NCI-H82 treated with DMSO at 0.1 percent for 48 hours (cell line): ENCODE results near the gene BMP10.
"Not testable (repeated sequence)": the region's sequence is repeated elsewhere in the genome, so short reads cannot be mapped to it uniquely, and the experiment has no call there.

Experiments used
- DNase-seq: peaks from one replicate; lab custom pipeline; 2025; ENCODE audit not compliant: unreplicated experiment; lab: John Stamatoyannopoulos, UW

The BMP10 gene

GRCh38 chr2:68895981-68896380, 24.8 kb upstream of the BMP10 start:
- DNase-seq = not testable (repeated sequence)

GRCh38 chr2:68889500-68889899, 18.3 kb upstream of the BMP10 start:
- DNase-seq = no peak

DNA sequence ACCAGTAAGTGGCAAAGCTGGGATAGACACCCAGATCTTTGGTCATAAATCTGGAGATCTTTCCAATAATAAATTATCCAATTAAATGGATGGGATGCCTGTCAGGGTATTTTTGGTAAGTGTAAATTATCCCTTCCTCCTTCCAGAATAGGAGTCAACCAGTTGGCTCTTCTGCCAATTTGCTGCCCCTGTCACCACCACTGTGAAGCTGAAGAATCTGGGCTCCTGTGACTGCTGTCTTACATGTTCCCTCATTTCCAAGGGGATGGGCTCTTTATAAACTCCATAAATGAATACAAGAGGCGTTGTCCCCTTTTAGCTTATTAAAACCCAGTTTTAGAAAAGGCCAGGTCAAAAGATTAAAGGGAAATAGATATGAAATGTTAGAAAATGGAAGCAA, 17.8 kb upstream of the BMP10 start:
- no peak for DNase-seq

DNA sequence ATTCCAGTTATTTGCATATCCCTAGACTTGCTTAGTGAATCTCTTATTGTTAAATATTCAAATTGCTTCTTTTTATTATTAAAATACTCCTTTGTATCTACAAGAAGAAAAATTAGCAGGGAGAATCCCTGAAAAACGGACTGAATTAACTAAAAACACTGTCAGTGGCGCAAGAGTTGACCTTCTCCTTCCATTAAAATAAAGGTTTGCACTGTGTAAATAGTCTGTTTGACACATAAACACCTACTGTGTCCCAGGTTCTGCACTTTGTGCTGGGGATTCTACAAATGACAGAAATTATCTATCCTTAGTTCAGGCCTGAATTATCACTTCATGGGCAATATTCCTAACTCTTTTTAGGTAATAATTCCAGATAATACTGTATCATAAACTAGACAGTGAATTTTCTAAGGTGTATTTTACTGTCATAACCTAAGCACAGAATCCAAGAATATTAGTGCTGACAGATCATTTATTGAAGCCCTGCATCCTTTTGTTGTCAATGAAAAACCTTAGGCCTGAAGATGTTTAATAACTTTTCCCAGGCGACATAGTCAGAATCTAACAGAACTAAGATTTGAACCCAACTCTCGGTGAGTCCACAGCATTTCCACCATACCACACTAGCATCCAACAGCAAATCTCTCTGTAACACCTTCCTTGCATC, 17.0 kb upstream of the BMP10 start:
- no peak for DNase-seq

- DNase-seq = no peak
These were observed 14.5 kb upstream of the BMP10 start for GRCh38 chr2:68885811-68886075.

DNA sequence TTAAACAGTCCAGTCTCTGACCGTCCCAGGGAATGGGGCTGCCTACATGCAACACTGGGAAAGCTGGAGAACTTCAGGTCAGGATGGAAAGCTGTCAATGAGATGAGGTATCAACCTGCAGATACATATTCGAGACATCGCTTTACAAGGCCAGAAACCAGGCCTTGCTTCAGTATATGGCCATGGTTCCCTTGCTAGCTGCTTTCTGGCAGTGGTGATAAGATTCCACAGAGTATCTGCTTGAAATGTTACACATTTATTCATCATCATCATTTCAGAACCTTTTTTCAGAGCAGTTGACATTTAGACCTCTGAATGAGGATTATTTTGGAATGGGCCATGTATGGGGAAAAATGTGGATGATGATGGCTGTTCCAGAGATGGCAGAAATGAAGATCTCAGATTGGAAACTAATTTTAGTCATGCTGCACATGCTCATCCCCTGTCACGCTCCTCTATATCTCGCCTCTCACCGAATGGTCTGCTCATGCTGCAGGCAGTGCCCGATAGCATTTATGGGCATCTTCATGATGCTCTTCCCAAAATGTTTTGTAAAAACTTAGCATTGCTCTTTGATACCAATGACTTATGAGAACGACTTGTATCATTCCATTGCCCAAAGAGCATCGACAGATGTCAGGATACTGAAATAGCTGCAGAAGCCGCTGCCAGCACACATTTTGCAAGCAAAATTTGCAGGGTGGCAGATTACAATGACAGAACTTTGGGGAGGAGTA, 14.0 kb upstream of the BMP10 start:
- DNase-seq = no peak

DNA sequence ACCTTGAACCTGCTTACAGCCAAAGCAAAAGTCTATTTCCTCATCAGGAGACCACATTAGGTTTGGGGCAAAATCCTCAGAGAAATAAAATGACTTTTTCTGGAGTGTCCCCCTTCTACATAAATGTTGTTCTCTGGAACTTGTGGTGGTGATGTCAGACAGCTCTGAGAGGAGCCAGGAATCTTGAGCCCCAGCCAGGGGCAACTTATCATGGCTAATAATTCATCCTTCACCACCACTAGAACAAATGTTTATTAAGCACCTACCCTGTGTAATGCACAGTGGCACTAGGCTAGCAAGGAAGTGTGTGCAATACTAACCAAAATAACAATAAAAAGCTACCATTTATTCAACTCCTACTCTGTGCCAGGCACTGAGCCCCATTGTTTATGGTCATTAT, 9.0 kb upstream of the BMP10 start:
- DNase-seq = no peak

DNA sequence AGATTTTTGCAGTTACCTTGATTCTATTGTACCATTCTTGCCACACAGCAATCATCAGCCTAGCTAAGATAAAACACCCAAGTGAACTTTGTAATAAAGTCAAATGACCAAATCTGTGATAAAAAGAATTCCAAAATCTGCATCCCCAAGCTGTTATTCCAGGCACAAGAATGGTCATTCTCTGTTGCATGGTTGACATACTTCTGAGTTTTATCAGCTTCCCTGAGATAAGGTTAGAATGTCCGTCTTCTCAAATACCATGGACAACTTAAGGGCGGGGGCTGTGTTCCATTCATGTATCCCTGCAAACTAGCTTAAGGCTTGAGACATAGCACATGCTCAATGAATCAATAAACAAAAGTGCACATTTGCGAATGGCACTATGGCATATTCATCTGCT, 8.1 kb upstream of the BMP10 start:
- no peak for DNase-seq

GRCh38 chr2:68878753-68879152, 7.6 kb upstream of the BMP10 start:
- no peak for DNase-seq

DNA sequence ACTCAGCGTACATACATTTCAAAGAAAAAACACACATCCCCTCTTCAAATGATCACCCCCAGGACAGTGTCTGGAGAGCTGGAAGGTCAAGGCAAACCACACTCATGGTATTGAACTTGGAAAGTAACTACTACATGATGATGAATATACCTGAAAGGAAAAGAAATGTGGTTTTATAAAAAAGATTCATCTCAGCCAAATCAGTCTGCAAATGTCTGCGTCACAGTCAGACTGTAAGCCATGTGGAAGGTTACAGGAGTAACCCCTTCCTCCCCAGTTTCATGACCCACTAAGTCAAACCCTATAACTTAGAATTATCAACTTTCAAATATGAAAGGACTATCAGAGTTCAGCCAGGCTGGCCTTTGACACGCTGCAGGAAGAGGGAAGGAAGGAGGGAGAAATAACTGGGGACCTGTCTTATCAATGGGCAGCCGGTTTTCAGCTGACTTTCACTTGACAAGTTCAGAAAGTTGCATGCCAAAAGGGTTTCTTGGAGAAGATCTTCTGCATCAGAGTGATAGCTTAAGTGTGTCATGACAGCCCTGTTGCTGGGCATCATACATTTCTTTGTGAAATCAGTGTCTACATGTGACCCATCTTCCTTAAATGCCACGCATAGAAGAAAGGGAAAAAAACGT, 7.0 kb upstream of the BMP10 start:
- DNase-seq = no peak

DNA sequence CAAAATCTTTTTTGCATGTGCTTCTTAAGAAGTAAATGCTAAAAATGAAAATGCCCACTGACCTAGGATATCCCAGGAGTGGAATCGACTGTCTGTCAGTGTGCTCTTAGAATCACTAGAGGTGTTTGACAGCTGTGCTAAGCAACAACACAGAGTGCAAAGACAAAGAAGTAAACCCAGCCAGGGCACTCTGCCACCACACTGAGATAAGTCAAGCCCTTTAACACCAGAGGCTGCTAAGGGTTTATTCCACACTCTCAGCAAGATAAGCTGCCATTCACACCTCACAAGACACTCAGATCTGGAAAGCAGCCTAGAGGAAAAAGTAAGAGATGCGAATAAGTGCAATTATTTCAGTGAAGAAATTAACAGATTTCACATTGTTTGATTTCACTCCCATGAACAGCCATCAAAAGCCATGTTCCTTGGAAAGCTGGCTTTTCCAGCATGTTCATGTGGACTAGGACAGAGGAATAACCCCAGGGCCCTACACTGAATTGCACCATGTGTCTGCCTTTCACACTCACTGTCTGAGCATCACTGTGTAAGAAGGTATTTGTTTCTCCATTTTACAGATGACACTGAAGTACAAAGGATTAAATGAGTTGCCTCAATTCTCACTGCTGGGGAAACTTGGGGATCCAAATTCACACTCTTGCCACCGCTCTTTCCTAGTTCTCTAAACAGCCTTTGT, 6.0 kb upstream of the BMP10 start:
- no peak for DNase-seq

GRCh38 chr2:68870215-68870614, 982 bp downstream of the BMP10 start:
- no peak for DNase-seq

GRCh38 chr2:68865108-68865507, 6.1 kb downstream of the BMP10 start:
- DNase-seq = no peak

GRCh38 chr2:68863996-68864395, 7.2 kb downstream of the BMP10 start:
- DNase-seq = no peak

- DNase-seq = no peak
These were observed 8.3 kb downstream of the BMP10 start for GRCh38 chr2:68862889-68863288.

DNA sequence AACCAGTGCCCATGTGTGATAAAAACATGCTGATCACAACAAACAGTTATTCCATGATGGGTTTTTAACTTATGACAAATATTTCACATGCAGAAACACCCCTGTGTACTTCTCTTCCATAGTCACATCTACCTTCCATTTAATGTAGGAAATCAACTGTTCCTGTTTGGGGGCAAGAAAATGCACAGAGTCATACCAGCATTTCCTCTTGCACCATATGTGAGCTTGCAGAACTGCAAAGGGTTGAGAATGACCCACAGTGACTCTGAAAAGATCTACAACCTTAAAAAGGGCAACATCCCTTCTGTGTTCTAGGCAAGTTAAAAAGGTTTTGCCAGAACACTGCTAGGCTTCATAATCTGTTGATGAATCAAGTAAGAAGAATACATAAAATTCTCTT, 9.9 kb downstream of the BMP10 start:
- DNase-seq = no peak

DNA sequence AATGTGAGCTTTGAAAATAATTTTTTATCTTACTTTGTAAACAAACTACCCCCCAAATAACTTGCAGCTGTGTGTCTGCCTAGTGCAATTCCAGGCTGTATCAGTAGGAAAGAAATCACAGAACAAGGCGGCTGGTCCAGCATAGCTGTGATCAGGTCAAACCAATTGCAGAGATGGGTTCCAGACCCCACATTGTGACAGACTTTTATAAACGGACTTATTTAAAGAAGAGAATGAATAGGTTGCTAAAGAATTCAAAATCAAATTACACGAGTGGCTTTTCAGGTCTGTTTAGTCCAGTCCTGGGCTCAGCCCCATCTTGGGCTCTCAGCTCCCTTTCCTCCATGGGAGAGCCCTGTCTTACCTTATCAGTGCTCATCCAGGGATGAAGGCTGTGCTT, 11.1 kb downstream of the BMP10 start:
- DNase-seq = no peak

DNA sequence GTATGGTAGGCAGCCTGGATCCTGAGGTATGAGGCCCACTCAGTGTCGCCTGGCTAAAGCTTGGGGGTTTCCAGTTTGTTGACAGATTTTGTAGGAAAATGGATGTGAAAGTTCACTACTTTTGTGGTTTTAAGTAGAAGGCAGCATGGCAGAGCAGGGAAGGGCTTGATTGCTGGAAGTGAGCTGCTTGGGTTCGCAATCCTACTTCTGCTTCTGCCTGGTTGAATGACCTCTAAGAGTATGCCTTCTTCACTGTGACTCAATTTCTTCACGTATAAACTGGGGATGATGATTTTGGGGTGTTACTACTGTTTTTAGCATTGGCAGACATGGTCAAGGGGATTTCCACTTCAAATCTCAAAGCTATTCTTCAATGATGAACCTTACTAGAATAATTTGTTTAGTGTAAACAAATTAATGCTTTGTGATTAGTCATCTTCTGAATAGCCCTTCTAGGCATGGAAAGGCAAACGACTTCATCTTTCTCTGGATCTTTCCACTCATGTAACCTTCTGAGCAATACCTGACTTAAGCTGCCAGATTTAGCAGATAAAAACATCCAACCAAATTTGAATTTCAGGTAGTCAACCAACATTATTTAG, 13.2 kb downstream of the BMP10 start:
- DNase-seq = no peak

DNA sequence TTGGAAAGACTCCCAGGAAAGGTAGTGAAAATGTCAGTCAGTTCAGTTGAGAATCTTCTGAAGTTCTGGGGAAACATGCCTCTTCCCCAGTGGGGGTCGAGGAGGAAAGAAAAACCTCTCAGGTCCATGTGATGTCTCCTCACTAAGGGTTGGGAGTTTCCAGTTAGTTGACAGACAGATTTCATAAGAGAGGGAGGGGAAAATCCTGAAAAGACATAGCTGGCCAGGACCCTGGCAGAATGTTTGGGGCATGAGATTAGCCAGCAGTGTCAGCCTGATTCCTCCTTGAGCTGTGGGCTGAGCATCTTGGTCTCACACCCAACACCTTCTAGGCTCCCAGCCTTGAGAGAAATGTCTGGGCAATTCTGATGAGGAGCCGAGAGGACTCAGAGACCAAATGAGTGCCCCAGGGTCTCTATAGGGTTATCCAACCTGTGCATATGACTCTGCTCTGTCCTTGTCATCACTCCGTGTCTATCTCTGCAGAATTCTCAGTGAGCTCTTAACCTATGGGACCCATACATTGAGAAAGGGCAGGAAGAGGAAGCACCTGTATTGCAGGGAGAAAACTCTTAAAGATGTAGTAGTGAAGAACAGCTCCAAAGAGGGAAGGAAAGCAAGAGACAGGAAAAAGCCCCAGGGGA, 13.9 kb downstream of the BMP10 start:
- no peak for DNase-seq

GRCh38 chr2:68855550-68855949, 15.6 kb downstream of the BMP10 start:
- DNase-seq = no peak

GRCh38 chr2:68854476-68854875, 16.7 kb downstream of the BMP10 start:
- DNase-seq = no peak
